ENCODE results near the gene SPSB1.

DNA sequence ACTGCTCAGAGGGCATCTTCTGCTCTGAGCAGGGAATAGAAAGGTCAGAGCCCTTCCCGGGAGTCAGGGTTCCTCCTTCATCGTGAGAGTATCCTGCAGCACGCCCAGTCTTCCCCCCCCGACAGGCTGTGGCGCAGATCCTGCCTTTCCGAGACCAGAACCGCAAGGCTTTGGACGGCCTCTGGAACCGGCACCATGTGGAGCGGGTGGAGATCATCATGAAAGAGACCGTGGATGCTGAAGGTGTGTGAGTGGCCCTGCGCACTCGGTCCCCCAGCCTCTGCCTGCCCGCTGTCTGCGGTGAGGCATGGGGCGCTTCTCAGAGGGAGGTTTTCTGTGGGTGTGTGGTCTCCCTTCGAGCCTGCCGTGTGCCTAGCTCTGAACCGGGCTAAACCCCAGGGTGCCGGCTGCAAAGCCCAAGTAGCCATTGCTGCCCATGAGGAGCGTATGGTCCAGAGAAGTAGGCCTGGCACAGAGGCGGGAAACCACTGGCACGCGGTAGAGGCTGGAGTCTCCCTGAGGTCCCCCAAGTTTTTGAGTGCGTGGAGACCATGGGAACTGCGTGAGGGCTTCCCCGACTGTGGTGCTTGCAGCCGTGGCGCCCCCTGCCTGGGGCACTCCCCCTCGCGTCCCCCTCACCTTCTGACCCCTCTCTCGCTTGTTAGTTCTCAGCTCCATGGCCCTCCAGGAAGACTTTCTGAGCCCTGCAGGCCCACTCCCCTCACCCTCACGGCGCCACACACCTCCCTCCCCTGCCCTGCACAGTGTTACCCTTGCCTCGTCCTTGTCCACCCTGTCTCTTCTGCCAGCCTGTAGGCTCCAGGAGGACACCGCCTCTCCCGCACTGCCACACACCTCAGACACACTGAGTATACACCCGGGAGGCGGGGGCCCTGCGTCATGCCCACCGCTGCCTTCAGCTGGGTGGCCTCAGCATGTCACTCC lies 45.6 kb upstream of the SPSB1 start:
- TF ChIP-seq, protein P1, sequence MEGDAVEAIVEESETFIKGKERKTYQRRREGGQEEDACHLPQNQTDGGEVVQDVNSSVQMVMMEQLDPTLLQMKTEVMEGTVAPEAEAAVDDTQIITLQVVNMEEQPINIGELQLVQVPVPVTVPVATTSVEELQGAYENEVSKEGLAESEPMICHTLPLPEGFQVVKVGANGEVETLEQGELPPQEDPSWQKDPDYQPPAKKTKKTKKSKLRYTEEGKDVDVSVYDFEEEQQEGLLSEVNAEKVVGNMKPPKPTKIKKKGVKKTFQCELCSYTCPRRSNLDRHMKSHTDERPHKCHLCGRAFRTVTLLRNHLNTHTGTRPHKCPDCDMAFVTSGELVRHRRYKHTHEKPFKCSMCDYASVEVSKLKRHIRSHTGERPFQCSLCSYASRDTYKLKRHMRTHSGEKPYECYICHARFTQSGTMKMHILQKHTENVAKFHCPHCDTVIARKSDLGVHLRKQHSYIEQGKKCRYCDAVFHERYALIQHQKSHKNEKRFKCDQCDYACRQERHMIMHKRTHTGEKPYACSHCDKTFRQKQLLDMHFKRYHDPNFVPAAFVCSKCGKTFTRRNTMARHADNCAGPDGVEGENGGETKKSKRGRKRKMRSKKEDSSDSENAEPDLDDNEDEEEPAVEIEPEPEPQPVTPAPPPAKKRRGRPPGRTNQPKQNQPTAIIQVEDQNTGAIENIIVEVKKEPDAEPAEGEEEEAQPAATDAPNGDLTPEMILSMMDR (IDR thresholded peaks at IDR 0.05; ENCODE audit: insufficient read depth, low read length), result no peak
- TF ChIP-seq POLR2AphosphoS5 (IDR thresholded peaks at IDR 0.05; ENCODE audit: low read depth) (no peak), SPI1 (IDR thresholded peaks at IDR 0.05; ENCODE audit: borderline replicate concordance, low read depth) (no peak)
- TF ChIP-seq, protein P2, sequence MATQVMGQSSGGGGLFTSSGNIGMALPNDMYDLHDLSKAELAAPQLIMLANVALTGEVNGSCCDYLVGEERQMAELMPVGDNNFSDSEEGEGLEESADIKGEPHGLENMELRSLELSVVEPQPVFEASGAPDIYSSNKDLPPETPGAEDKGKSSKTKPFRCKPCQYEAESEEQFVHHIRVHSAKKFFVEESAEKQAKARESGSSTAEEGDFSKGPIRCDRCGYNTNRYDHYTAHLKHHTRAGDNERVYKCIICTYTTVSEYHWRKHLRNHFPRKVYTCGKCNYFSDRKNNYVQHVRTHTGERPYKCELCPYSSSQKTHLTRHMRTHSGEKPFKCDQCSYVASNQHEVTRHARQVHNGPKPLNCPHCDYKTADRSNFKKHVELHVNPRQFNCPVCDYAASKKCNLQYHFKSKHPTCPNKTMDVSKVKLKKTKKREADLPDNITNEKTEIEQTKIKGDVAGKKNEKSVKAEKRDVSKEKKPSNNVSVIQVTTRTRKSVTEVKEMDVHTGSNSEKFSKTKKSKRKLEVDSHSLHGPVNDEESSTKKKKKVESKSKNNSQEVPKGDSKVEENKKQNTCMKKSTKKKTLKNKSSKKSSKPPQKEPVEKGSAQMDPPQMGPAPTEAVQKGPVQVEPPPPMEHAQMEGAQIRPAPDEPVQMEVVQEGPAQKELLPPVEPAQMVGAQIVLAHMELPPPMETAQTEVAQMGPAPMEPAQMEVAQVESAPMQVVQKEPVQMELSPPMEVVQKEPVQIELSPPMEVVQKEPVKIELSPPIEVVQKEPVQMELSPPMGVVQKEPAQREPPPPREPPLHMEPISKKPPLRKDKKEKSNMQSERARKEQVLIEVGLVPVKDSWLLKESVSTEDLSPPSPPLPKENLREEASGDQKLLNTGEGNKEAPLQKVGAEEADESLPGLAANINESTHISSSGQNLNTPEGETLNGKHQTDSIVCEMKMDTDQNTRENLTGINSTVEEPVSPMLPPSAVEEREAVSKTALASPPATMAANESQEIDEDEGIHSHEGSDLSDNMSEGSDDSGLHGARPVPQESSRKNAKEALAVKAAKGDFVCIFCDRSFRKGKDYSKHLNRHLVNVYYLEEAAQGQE (IDR thresholded peaks at IDR 0.05; ENCODE audit: insufficient replicate concordance, low read depth), result no peak

Measured in HL-60 (cell line).